H1 (cell line): Measurements from ENCODE around the gene SPRYD3. TPM values are rescaled to one million over a fixed set of nuclear protein-coding genes. Genes with fewer than 3 reads are reported as not detected.
A peak's percentile ranks its signal among the peaks of the same experiment; 100 is the strongest.

Experiments
- CTCF ChIA-PET: fragments of 300-600 bp; sonication (Branson Sonifier 250); formaldehyde crosslinking; loops from one replicate; lab custom pipeline; 2021; ENCODE audit not compliant: partially characterized antibody; lab: Charles Lee
- POLR2A ChIA-PET: fragments of 300-600 bp; sonication (Branson Sonifier 250); formaldehyde crosslinking; loops from one replicate; lab custom pipeline; 2021; ENCODE audit warnings: inconsistent platforms; ENCODE audit not compliant: partially characterized antibody; lab: Charles Lee
- DNase-seq, 2 experiments: peaks; one replicate each; pipeline versions ENCODE4 v3.0.0 to v3.0.0-alpha.2; 2010 to 2022; ENCODE audit warnings: low spot score in 2 of 2, low read depth in 1 of 2, mixed read lengths in 1 of 2
- FAIRE-seq: peaks from 2 replicates; lab custom pipeline; 2011; peaks lifted over from hg19 to GRCh38; lab: Jason Lieb, UNC
- H2AFZ ChIP-seq: 2 replicates; pipeline ENCODE4 v1.8.1; 2012; ENCODE audit warnings: low read length, inconsistent platforms
- H2AK5ac ChIP-seq: 2 replicates; pipeline ENCODE4 v1.6.1; 2013; ENCODE audit warnings: low read depth, low read length
- H2BK120ac ChIP-seq: replicated peaks from 2 replicates; pipeline ENCODE3; 2013; ENCODE audit warnings: low read depth, low read length, inconsistent platforms
- H2BK12ac ChIP-seq: 2 replicates; pipeline ENCODE4 v1.6.1; 2013; ENCODE audit warnings: low read depth, low read length
- H2BK15ac ChIP-seq: 2 replicates; pipeline ENCODE4 v1.6.1; 2013; ENCODE audit warnings: low read length
- H2BK20ac ChIP-seq: 2 replicates; pipeline ENCODE4 v1.6.1; 2013; ENCODE audit warnings: low read length
- H2BK5ac ChIP-seq: 2 replicates; pipeline ENCODE4 v1.6.1; 2013; ENCODE audit warnings: low read depth, low read length
- H3K14ac ChIP-seq: 2 replicates; pipeline ENCODE4 v1.6.1; 2013; ENCODE audit warnings: inconsistent platforms; ENCODE audit not compliant: insufficient read length
- H3K18ac ChIP-seq: 2 replicates; pipeline ENCODE4 v1.6.1; 2013; ENCODE audit warnings: low read length; ENCODE audit errors: extremely low read depth
- H3K23ac ChIP-seq: 2 replicates; pipeline ENCODE4 v1.6.1; 2013; ENCODE audit warnings: inconsistent platforms; ENCODE audit not compliant: insufficient read length
- H3K23me2 ChIP-seq: 2 replicates; pipeline ENCODE4 v1.6.1; 2013; ENCODE audit warnings: low read depth, low read length
- H3K27ac ChIP-seq: 2 replicates; pipeline ENCODE4 v1.6.1; 2011; ENCODE audit warnings: low read depth, low read length, inconsistent platforms
- H3K27me3 ChIP-seq, 4 experiments: replicated peaks in 1 of 4; 1 replicate in 1 of 4; 2 replicates in 3 of 4; pipeline versions ENCODE4 v1.6.1 to v1.8.1; 2011 to 2013; ENCODE audit warnings: low read length in 3 of 4, mild to moderate bottlenecking in 3 of 4, inconsistent platforms in 2 of 4, mixed read lengths in 2 of 4, moderate library complexity in 1 of 4; ENCODE audit not compliant: control insufficient read depth in 3 of 4, insufficient read depth in 3 of 4; ENCODE audit errors: extremely low read depth in 1 of 4
- H3K36me3 ChIP-seq, 4 experiments: 2 replicates each; pipeline versions ENCODE4 v1.6.1 to v1.8.1; 2011 to 2013; ENCODE audit warnings: mild to moderate bottlenecking in 4 of 4, low read length in 3 of 4, moderate library complexity in 2 of 4, control low read depth in 1 of 4, inconsistent platforms in 1 of 4; ENCODE audit not compliant: insufficient read depth in 4 of 4, control insufficient read depth in 2 of 4
- H3K4ac ChIP-seq: replicated peaks from 2 replicates; pipeline ENCODE3; 2013; ENCODE audit warnings: low read length, low read depth, mixed read lengths, inconsistent platforms; ENCODE audit not compliant: insufficient read length
- H3K4me1 ChIP-seq, 4 experiments: replicated peaks in 1 of 4; 1 replicate in 1 of 4; 2 replicates in 3 of 4; pipeline versions ENCODE4 v1.6.1 to v1.8.1; 2011 to 2013; ENCODE audit warnings: low read length in 3 of 4, inconsistent platforms in 2 of 4, mixed read lengths in 1 of 4; ENCODE audit not compliant: insufficient read depth in 4 of 4, control insufficient read depth in 3 of 4
- H3K4me2 ChIP-seq, 2 experiments: 2 replicates each; pipeline versions ENCODE4 v1.6.1 to v1.8.1; 2011 to 2013; ENCODE audit warnings: low read depth in 2 of 2, low read length in 2 of 2, control low read depth in 1 of 2, inconsistent platforms in 1 of 2, mild to moderate bottlenecking in 1 of 2; ENCODE audit not compliant: insufficient read depth in 1 of 2
- H3K4me3 ChIP-seq, 4 experiments: fragments of 200-600, 300-600 bp in 1 of 4; sonication (generic), shearing (Covaris generic), sonication (Bioruptor Twin) in 1 of 4; 2 replicates each; pipeline versions ENCODE4 v1.5.1 to v1.8.1; 2011 to 2016; ENCODE audit warnings: low read length in 4 of 4, low read depth in 3 of 4, control low read depth in 2 of 4, inconsistent platforms in 2 of 4, mild to moderate bottlenecking in 2 of 4, mixed read lengths in 1 of 4, moderate library complexity in 1 of 4; ENCODE audit not compliant: insufficient read depth in 2 of 4; ENCODE audit errors: extremely low read depth in 1 of 4
- H3K56ac ChIP-seq: replicated peaks from 2 replicates; pipeline ENCODE3; 2013; ENCODE audit warnings: low read depth, mild to moderate bottlenecking, mixed read lengths, low read length, inconsistent platforms; ENCODE audit not compliant: insufficient read length
- H3K79me1 ChIP-seq: 2 replicates; pipeline ENCODE4 v1.6.1; 2013; ENCODE audit warnings: low read depth, low read length, control low read depth
- H3K79me2 ChIP-seq, 2 experiments: 2 replicates each; pipeline versions ENCODE4 v1.6.1 to v1.8.1; 2012 to 2013; ENCODE audit warnings: low read length in 2 of 2, mild to moderate bottlenecking in 2 of 2, inconsistent platforms in 1 of 2; ENCODE audit not compliant: insufficient read depth in 2 of 2, control insufficient read depth in 1 of 2
- H3K9ac ChIP-seq, 4 experiments: replicated peaks in 1 of 4; 1 replicate in 1 of 4; 2 replicates in 3 of 4; pipeline versions ENCODE4 v1.6.1 to v1.8.1; 2011 to 2013; ENCODE audit warnings: low read depth in 3 of 4, low read length in 3 of 4, control low read depth in 2 of 4, mild to moderate bottlenecking in 2 of 4, moderate library complexity in 2 of 4, inconsistent platforms in 1 of 4; ENCODE audit errors: extremely low read depth in 1 of 4
- H3K9me3 ChIP-seq, 2 experiments: 2 replicates each; pipeline versions ENCODE4 v1.6.1 to v1.8.1; 2012 to 2013; ENCODE audit warnings: mild to moderate bottlenecking in 2 of 2, moderate library complexity in 2 of 2, control low read depth in 1 of 2, inconsistent platforms in 1 of 2, low read depth in 1 of 2, low read length in 1 of 2, mixed read lengths in 1 of 2; ENCODE audit not compliant: insufficient read depth in 2 of 2
- H4K20me1 ChIP-seq, 2 experiments: replicated peaks in 1 of 2; 2 replicates each; pipeline versions ENCODE3 to v1.8.1; 2011 to 2013; ENCODE audit warnings: inconsistent platforms in 2 of 2, low read length in 2 of 2, mild to moderate bottlenecking in 1 of 2; ENCODE audit not compliant: insufficient read depth in 2 of 2, control insufficient read depth in 1 of 2
- H4K5ac ChIP-seq: 2 replicates; pipeline ENCODE4 v1.6.1; 2013; ENCODE audit warnings: low read length, low read depth, mixed read lengths, inconsistent platforms; ENCODE audit not compliant: insufficient read length
- H4K8ac ChIP-seq: 2 replicates; pipeline ENCODE4 v1.8.0; 2013; ENCODE audit warnings: mild to moderate bottlenecking, moderate library complexity, low read length, inconsistent platforms; ENCODE audit not compliant: insufficient read depth; ENCODE audit errors: extremely low read depth
- H4K91ac ChIP-seq: replicated peaks from 2 replicates; pipeline ENCODE3; 2013; ENCODE audit warnings: low read length, mixed read lengths, inconsistent platforms; ENCODE audit not compliant: insufficient read length
- ASH2L ChIP-seq: fragments of 200-600, 300-600 bp; sonication (generic); IDR thresholded peaks from one replicate; pipeline ENCODE4 v1.7.1; 2017; ENCODE audit warnings: low read length
- BCL11A ChIP-seq, 2 experiments: IDR thresholded peaks; one replicate each; pipeline ENCODE4 v1.6.1; 2011; ENCODE audit warnings: low read depth in 2 of 2, low read length in 2 of 2, mild to moderate bottlenecking in 2 of 2
- POLR2A ChIP-seq, 2 experiments: IDR thresholded peaks; 1 replicate in 1 of 2; 2 replicates in 1 of 2; pipeline ENCODE4 v1.6.1; 2011; ENCODE audit warnings: low read depth in 2 of 2, low read length in 2 of 2, mild to moderate bottlenecking in 2 of 2; ENCODE audit errors: control extremely low read depth in 1 of 2
- TAF7 ChIP-seq: optimal IDR thresholded peaks from 2 replicates; pipeline ENCODE3; 2011; ENCODE audit warnings: low read depth, mild to moderate bottlenecking, inconsistent platforms, low read length, moderate library complexity, borderline replicate concordance
- TEAD4 ChIP-seq: IDR thresholded peaks from 2 replicates; pipeline ENCODE4 v1.6.1; 2012; ENCODE audit warnings: low read depth, low read length, inconsistent platforms, mixed read lengths
- ZNF274 ChIP-seq: IDR thresholded peaks from 2 replicates; pipeline ENCODE4 v1.7.0; 2012; ENCODE audit warnings: low read length, borderline replicate concordance; ENCODE audit errors: extremely low read depth
- WGBS, 2 experiments: shearing (Covaris generic) in 1 of 2; methylation state at CpG; one replicate each; pipeline versions ENCODE4 v1.1.6 to v1.1.7; 2013 to 2015; ENCODE audit warnings: low lambda C conversion rate in 2 of 2, mixed read lengths in 2 of 2, inconsistent platforms in 1 of 2, low coverage in 1 of 2, missing lambda C conversion rate in 1 of 2; ENCODE audit not compliant: insufficient replicate concordance in 2 of 2, insufficient coverage in 1 of 2, insufficient read length in 1 of 2; ENCODE audit errors: extremely low coverage in 1 of 2, missing lambda C conversion rate in 1 of 2; 5-methylcytosine and 5-hydroxymethylcytosine counted together
- polyA plus RNA-seq, 7 experiments: library from polyadenylated mRNA; depleted of rRNA in 3 of 7; stranded (reverse) in 5 of 7; unstranded in 2 of 7; fragments of >200 nt in 5 of 7; fragments of 200-250 nt in 2 of 7; gene quantifications; 1 replicate in 5 of 7; 2 replicates in 1 of 7; 4 replicates in 1 of 7; pipeline versions ENCODE4 v1.2.1 to v1.2.3, GENCODE V29; 2011 to 2013; ENCODE audit warnings: missing spikeins in 2 of 7, mixed read lengths in 2 of 7
- total RNA-seq: library from RNA; stranded (reverse); fragmentation: NEBNext Ultra II Directional; extraction: Animal tissue kit (Norgen Biotek cat#: 25700); gene quantifications from 2 replicates; pipeline ENCODE4 v1.2.1, GENCODE V29; 2021
- TF ChIP-seq, protein P1 (sequence below): IDR thresholded peaks from 2 replicates; pipeline ENCODE4 v1.6.1; 2012; ENCODE audit warnings: inconsistent platforms
- TF ChIP-seq, protein P2 (sequence below), 3 experiments: IDR thresholded peaks; 1 replicate in 2 of 3; 2 replicates in 1 of 3; pipeline versions ENCODE4 v1.5.1 to v1.6.1; 2011; ENCODE audit warnings: low read length in 3 of 3, mild to moderate bottlenecking in 3 of 3, inconsistent platforms in 2 of 3, low read depth in 1 of 3, moderate library complexity in 1 of 3; ENCODE audit not compliant: insufficient read depth in 1 of 3; ENCODE audit errors: control extremely low read depth in 1 of 3

SPRYD3 gene
- total and polyA plus RNA-seq, 2 of the 8 experiments (the other 6 are each of a cell fraction or from before 2014, with no cell fraction given): 6.8 to 8.0 TPM

DNA sequence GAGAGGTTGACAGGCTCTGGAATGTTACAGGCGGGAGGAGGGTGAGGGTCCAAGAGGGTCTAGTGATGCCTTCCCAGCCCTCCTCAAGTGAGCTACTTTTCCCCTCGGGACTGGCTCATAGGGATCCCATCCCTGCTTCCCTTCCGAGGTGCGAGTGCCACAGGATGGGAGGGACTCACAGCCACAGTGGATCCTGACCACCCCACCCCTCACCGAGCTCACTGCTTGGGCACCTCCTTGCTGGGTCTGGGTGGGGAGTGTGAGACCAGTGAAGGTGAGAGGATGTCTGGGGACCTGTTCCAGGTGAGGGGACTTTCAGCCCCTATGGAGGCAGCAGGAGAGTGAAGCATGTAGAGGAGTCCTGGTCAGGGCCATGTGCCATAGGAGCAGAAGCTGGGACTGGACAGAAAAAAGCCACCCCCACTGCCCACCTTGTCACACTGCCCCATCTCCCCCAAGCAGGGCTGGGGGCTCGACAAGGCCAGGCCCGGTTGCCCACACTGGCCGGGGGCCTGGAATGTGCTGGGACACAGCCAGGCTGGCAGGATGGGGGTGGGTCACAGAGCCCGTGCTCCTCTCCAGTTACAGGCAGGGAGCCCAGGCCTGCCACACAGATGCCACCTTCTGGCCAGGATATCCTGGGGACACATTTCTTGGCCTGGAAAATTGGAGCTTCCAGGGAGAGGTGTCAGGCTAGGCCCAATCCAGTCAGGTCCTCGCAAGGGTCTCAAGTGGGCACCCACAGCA is 31.0 kb downstream of the SPRYD3 start:
- Histone ChIP-seq H3K23me2 (peaks cover 24% of the 10 kb centered on the region), H3K27me3 (peaks cover 0 to 20% (median 17%) of the 10 kb centered on the region in 4 experiments; a peak in 6 of 7 replicates), H3K23ac (no peak overlapping the region), H3K27ac (no peak overlapping the region), H3K14ac (no peak overlapping the region), H3K56ac (no peak overlapping the region), H4K20me1 (peaks cover 9 to 23% of the 10 kb centered on the region in 2 experiments), H2AFZ (no peak overlapping the region), H2BK120ac (no peak overlapping the region), H3K9ac (no peak overlapping the region), H4K5ac (peak overlapping the region; percentile 11), H2AK5ac (peak overlapping the region; percentile 99; the same call in 1 of the 2 replicates), H3K4ac (no peak overlapping the region), H3K79me2 (no peaks in the 10 kb centered on the region), H3K4me2 (peak overlapping the region; percentile 78 to 98), H4K91ac (peak overlapping the region; percentile 3), H3K18ac (peak overlapping the region; percentile 83), H3K4me1 (peaks cover 29 to 72% (median 52%) of the 10 kb centered on the region in 4 experiments), H4K8ac (0 out of 2 replicates have a peak overlapping the region, but pooled peaks have one; percentile 47), H3K9me3 (no peaks in the 10 kb centered on the region), H3K79me1 (peaks cover 7% of the 10 kb centered on the region; the same call in 1 of the 2 replicates), H2BK5ac (peak overlapping the region; percentile 87; the same call in 1 of the 2 replicates), H3K36me3 (peaks cover 0 to 5% (median 0%) of the 10 kb centered on the region in 4 experiments; a peak in 1 of 8 replicates), H2BK15ac (peak overlapping the region; percentile 98), H2BK20ac (no peak overlapping the region; the same call in 1 of the 2 replicates), H2BK12ac (peak overlapping the region; percentile 99), H3K4me3 (peak overlapping the region; percentile 2 to 59 (median 38); a peak in 5 of 8 replicates)
- CTCF ChIA-PET: interaction anchor here (0.5 to 15.7 kb wide), 28 partner anchors 10 to 904 kb away, joined by 3 to 258 read pairs (median 4); partner anchors contain the start of genes CSAD and SOAT2
- no peak for DNase-seq
- 22% methylated on average over 10 of the region's 10 CpGs; no CpG with 5 or more reads in 1 of the 2 experiments for WGBS, 2 experiments
- no peak for FAIRE-seq
- TF ChIP-seq, protein P1, sequence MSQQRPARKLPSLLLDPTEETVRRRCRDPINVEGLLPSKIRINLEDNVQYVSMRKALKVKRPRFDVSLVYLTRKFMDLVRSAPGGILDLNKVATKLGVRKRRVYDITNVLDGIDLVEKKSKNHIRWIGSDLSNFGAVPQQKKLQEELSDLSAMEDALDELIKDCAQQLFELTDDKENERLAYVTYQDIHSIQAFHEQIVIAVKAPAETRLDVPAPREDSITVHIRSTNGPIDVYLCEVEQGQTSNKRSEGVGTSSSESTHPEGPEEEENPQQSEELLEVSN: no peak
- TF ChIP-seq, protein P2, sequence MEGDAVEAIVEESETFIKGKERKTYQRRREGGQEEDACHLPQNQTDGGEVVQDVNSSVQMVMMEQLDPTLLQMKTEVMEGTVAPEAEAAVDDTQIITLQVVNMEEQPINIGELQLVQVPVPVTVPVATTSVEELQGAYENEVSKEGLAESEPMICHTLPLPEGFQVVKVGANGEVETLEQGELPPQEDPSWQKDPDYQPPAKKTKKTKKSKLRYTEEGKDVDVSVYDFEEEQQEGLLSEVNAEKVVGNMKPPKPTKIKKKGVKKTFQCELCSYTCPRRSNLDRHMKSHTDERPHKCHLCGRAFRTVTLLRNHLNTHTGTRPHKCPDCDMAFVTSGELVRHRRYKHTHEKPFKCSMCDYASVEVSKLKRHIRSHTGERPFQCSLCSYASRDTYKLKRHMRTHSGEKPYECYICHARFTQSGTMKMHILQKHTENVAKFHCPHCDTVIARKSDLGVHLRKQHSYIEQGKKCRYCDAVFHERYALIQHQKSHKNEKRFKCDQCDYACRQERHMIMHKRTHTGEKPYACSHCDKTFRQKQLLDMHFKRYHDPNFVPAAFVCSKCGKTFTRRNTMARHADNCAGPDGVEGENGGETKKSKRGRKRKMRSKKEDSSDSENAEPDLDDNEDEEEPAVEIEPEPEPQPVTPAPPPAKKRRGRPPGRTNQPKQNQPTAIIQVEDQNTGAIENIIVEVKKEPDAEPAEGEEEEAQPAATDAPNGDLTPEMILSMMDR (IDR thresholded peaks at IDR 0.05; ENCODE audit: control extremely low read depth in 1 of 3, insufficient read depth in 1 of 3, low read depth in 1 of 3, low read length in 3 of 3): peak in 2 of 3 experiments; percentile 4 to 18; a peak in 2 of 4 replicates
- TF ChIP-seq TEAD4 (peak; percentile 80), POLR2A (IDR thresholded peaks at IDR 0.05; ENCODE audit: control extremely low read depth in 1 of 2, low read depth in 2 of 2, low read length in 2 of 2) (peak in 1 of 2 experiments; percentile 35; a peak in 1 of 3 replicates), BCL11A (IDR thresholded peaks at IDR 0.05; ENCODE audit: low read depth in 2 of 2, low read length in 2 of 2) (no peak), TAF7 (no peak), ZNF274 (no peak), ASH2L (peak; percentile 26)
- POLR2A ChIA-PET: interaction anchor here (0.6 to 35.6 kb wide), 13 partner anchors 9 to 898 kb away, joined by 3 to 711 read pairs (median 4); partner anchors contain the start of genes EIF4B and IGFBP6
